ENCODE measurements around the gene TRPV6.

DNA sequence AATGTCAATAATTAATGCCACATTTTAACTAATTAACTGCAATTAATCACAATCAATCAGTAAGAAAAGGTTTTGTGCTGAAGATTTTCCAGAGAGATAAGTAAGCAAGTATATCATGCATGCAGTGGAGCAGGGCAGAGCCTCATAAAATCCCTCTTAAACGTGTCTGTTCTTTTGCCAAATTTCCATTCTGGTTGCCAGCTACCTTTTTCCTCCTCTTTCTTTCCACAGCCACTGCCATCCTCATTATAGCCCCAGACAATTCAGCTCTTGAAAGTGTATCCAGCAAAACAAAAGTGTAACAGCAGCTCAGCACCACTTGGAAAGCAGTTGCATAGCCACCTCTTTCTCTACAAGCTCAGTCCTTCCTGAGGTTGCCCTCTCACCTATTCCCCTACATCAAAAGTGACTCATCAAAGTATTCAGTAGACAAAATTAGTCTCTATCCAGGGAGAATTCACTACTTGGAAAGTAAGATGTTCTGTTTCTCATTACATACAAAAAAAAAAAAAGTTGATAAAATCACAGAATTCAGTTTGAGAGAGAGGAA, 57.5 kb downstream of the TRPV6 start:
- TF ChIP-seq, protein P1, sequence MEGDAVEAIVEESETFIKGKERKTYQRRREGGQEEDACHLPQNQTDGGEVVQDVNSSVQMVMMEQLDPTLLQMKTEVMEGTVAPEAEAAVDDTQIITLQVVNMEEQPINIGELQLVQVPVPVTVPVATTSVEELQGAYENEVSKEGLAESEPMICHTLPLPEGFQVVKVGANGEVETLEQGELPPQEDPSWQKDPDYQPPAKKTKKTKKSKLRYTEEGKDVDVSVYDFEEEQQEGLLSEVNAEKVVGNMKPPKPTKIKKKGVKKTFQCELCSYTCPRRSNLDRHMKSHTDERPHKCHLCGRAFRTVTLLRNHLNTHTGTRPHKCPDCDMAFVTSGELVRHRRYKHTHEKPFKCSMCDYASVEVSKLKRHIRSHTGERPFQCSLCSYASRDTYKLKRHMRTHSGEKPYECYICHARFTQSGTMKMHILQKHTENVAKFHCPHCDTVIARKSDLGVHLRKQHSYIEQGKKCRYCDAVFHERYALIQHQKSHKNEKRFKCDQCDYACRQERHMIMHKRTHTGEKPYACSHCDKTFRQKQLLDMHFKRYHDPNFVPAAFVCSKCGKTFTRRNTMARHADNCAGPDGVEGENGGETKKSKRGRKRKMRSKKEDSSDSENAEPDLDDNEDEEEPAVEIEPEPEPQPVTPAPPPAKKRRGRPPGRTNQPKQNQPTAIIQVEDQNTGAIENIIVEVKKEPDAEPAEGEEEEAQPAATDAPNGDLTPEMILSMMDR (IDR thresholded peaks at IDR 0.05 in 8 of 11, conservative IDR thresholded peaks at IDR 0.05 in 3 of 11): no peak
- no peak for TF ChIP-seq POLR2A (IDR thresholded peaks at IDR 0.05)
